Measurements from ENCODE around the gene USP6NL. TPM values are rescaled to one million over a fixed set of nuclear protein-coding genes. Genes with fewer than 3 reads are reported as not detected.
A peak's percentile ranks its signal among the peaks of the same experiment; 100 is the strongest.

The USP6NL gene
- total RNA-seq, 1 experiment from 2014 or later, result 13.0 TPM

DNA sequence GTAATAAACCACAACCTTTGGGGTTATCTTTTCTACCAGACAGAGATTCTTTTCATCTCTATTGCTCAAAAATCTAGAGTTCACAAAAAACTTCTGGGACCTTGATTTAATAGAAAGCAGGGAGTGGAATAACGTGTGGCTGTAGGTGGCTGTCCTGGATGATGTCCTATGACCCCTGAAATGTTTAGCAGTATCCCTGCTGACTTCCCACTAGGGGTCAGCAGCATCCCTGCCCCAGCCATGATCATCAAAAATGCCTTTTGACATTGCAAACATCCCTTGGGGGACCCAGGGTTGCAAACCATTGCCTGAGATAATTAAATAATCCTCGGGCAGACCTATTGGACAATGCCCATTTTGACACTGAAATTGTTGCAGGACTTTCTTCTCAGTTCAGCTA, 177.1 kb downstream of the USP6NL start:
- ATAC-seq, result no peak
- H3F3A ChIP-seq (ENCODE audit: low read length, unreplicated experiment), result no peaks in the 10 kb centered on the region
- intact Hi-C loops (cut with micrococcal nuclease), result no loop called here
- no peaks in the 10 kb centered on the region for H4K20me1 ChIP-seq (ENCODE audit: low read length)
- DNase-seq, result no peak
- BruUV-seq (replicated peaks), result no TSS peak
- H3K9ac ChIP-seq (ENCODE audit: low read length), result no peak overlapping the region
- no peaks in the 10 kb centered on the region for H3K79me2 ChIP-seq (ENCODE audit: low read length)
- H3K4me2 ChIP-seq (ENCODE audit: low read length), result no peak overlapping the region
- H3K9me2 ChIP-seq (replicated peaks; ENCODE audit: low read length), result no peaks in the 10 kb centered on the region
- peaks cover 11% of the 10 kb centered on the region; the same call in 1 of the 2 replicates for H3K27me3 ChIP-seq (ENCODE audit: low read length)
- H3K4me1 ChIP-seq (ENCODE audit: insufficient read depth, low read length), result no peaks in the 10 kb centered on the region
- no peak overlapping the region for H2AFZ ChIP-seq (ENCODE audit: low read length)
- ChIA-PET POLR2A (ENCODE audit: unreplicated experiment) (no interaction called here), CTCF (no interaction called here)
- H3K27ac ChIP-seq (ENCODE audit: low read length), result no peak overlapping the region
- no peak overlapping the region for H3K4me3 ChIP-seq (ENCODE audit: low read length)
- H3K36me3 ChIP-seq (ENCODE audit: low read depth, low read length), result no peaks in the 10 kb centered on the region
- no peaks in the 10 kb centered on the region for H3K9me3 ChIP-seq (ENCODE audit: low read length)
- TF ChIP-seq EZH2 (IDR thresholded peaks at IDR 0.05; ENCODE audit: low read length, unreplicated experiment) (no peak), EZH2phosphoT487 (IDR thresholded peaks at IDR 0.05; ENCODE audit: borderline replicate concordance, low read length) (no peak)
- TF ChIP-seq, protein P1, sequence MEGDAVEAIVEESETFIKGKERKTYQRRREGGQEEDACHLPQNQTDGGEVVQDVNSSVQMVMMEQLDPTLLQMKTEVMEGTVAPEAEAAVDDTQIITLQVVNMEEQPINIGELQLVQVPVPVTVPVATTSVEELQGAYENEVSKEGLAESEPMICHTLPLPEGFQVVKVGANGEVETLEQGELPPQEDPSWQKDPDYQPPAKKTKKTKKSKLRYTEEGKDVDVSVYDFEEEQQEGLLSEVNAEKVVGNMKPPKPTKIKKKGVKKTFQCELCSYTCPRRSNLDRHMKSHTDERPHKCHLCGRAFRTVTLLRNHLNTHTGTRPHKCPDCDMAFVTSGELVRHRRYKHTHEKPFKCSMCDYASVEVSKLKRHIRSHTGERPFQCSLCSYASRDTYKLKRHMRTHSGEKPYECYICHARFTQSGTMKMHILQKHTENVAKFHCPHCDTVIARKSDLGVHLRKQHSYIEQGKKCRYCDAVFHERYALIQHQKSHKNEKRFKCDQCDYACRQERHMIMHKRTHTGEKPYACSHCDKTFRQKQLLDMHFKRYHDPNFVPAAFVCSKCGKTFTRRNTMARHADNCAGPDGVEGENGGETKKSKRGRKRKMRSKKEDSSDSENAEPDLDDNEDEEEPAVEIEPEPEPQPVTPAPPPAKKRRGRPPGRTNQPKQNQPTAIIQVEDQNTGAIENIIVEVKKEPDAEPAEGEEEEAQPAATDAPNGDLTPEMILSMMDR (conservative IDR thresholded peaks at IDR 0.05; ENCODE audit: low read depth, low read length), result peak; percentile 38; the same call in 1 of the 2 replicates

DNA sequence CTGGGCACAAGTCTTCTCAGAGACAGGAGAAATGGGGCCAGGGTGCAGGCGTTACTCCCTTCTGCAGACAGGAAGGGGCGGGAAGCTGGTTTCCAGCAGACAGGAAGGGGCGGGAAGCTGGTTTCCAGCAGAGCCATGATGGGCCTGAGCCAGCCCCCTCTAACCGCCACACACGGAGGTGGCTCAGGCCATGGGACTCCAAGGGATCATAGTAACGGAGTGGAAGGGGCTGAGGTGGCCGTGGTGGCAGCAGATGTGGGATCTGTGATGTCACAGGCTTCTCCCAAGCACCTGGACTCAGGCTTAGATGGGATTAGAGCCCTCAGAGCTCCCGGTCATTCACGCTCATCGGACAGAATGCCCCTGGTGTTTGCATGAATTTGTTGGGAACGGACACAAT, 177.8 kb downstream of the USP6NL start:
- H3K9me3 ChIP-seq (ENCODE audit: low read length), result no peaks in the 10 kb centered on the region
- no TSS peak for BruUV-seq (replicated peaks)
- DNase-seq (no peak), ATAC-seq (no peak)
- intact Hi-C loops (cut with micrococcal nuclease), result no loop called here
- H3K36me3 ChIP-seq (ENCODE audit: low read depth, low read length), result no peaks in the 10 kb centered on the region
- no peaks in the 10 kb centered on the region for H4K20me1 ChIP-seq (ENCODE audit: low read length)
- H3F3A ChIP-seq (ENCODE audit: low read length, unreplicated experiment), result no peaks in the 10 kb centered on the region
- H3K27me3 ChIP-seq (ENCODE audit: low read length), result peaks cover 7% of the 10 kb centered on the region; the same call in 1 of the 2 replicates
- H2AFZ ChIP-seq (ENCODE audit: low read length), result no peak overlapping the region
- TF ChIP-seq EZH2 (IDR thresholded peaks at IDR 0.05; ENCODE audit: low read length, unreplicated experiment), result no peak
- TF ChIP-seq, protein P1 (conservative IDR thresholded peaks at IDR 0.05; ENCODE audit: low read depth, low read length), result no peak
- no peak for TF ChIP-seq EZH2phosphoT487 (IDR thresholded peaks at IDR 0.05; ENCODE audit: borderline replicate concordance, low read length)
- no peaks in the 10 kb centered on the region for H3K79me2 ChIP-seq (ENCODE audit: low read length)
- H3K4me1 ChIP-seq (ENCODE audit: insufficient read depth, low read length), result no peaks in the 10 kb centered on the region
- H3K4me2 ChIP-seq (ENCODE audit: low read length), result no peak overlapping the region
- no peak overlapping the region for H3K4me3 ChIP-seq (ENCODE audit: low read length)
- no peak overlapping the region for H3K27ac ChIP-seq (ENCODE audit: low read length)
- no peak overlapping the region for H3K9ac ChIP-seq (ENCODE audit: low read length)
- ChIA-PET POLR2A (ENCODE audit: unreplicated experiment) (no interaction called here), CTCF (no interaction called here)
- no peaks in the 10 kb centered on the region for H3K9me2 ChIP-seq (replicated peaks; ENCODE audit: low read length)

DNA sequence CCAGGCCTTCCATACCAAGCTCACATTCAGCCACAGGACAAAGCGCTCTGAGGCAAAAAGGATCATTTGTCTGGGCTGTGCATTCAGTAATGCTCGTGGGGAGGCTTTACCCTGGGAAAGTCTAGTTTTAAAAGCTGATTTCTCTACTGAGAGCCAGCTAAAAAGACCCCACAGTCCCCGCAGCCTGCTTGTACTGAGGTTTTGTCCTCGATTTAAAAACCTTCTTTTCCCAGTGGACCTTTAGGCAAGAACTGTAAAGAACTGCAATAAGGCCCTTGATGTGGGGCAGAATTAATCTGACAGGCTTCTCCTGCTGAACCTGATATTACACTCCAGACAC, 180.3 kb downstream of the USP6NL start:
- no peak for ATAC-seq
- BruUV-seq (replicated peaks), result no TSS peak

More for the DNA sequence above, 180.3 kb downstream of the USP6NL start:
- H3K36me3 ChIP-seq (ENCODE audit: low read depth, low read length), result no peaks in the 10 kb centered on the region
- H3K9me2 ChIP-seq (replicated peaks; ENCODE audit: low read length), result no peaks in the 10 kb centered on the region
- no peak overlapping the region for H2AFZ ChIP-seq (ENCODE audit: low read length)
- ChIA-PET CTCF (no interaction called here), POLR2A (ENCODE audit: unreplicated experiment) (no interaction called here)
- H3K27ac ChIP-seq (ENCODE audit: low read length), result no peak overlapping the region
- TF ChIP-seq EZH2phosphoT487 (IDR thresholded peaks at IDR 0.05; ENCODE audit: borderline replicate concordance, low read length) (no peak), EZH2 (IDR thresholded peaks at IDR 0.05; ENCODE audit: low read length, unreplicated experiment) (no peak)
- TF ChIP-seq, protein P1 (conservative IDR thresholded peaks at IDR 0.05; ENCODE audit: low read depth, low read length), result no peak
- H3K4me2 ChIP-seq (ENCODE audit: low read length), result no peak overlapping the region
- DNase-seq, result no peak
- peaks cover 3% of the 10 kb centered on the region; the same call in 1 of the 2 replicates for H3K27me3 ChIP-seq (ENCODE audit: low read length)
- no peaks in the 10 kb centered on the region for H3K9me3 ChIP-seq (ENCODE audit: low read length)
- intact Hi-C loops (cut with micrococcal nuclease), result no loop called here
- no peak overlapping the region for H3K4me3 ChIP-seq (ENCODE audit: low read length)
- H3K4me1 ChIP-seq (ENCODE audit: insufficient read depth, low read length), result no peaks in the 10 kb centered on the region
- H4K20me1 ChIP-seq (ENCODE audit: low read length), result no peaks in the 10 kb centered on the region
- H3K79me2 ChIP-seq (ENCODE audit: low read length), result no peaks in the 10 kb centered on the region
- H3K9ac ChIP-seq (ENCODE audit: low read length), result no peak overlapping the region
- no peaks in the 10 kb centered on the region for H3F3A ChIP-seq (ENCODE audit: low read length, unreplicated experiment)

Measured in PC-3 (cell line).